HCT116 (cell line): ENCODE measurements around the gene C2CD2. TPM values are rescaled to one million over a fixed set of nuclear protein-coding genes. Genes with fewer than 3 reads are reported as not detected.

Source experiments
- ATAC-seq: fragments of 200-7000 bp; cut with Tn5 transposase; 2 replicates; pipeline ENCODE4 v1.9.1; 2020; ENCODE audit warnings: mild to moderate bottlenecking, moderate library complexity
- BruUV-seq: library from RNA; stranded (reverse); fragments of 400-500 nt; replicated peaks from 2 replicates; lab custom pipeline; 2021; lab: Mats Ljungman, UMichigan
- CTCF ChIA-PET: fragments of 300-600 bp; sonication (Branson Sonifier 250); formaldehyde crosslinking; loops from one replicate; lab custom pipeline; 2021; ENCODE audit warnings: antibody characterized with exemption; lab: Charles Lee
- POLR2A ChIA-PET: fragments of 300-600, 350-600 bp; sonication (Branson Sonifier 250); formaldehyde crosslinking; loops from one replicate; lab custom pipeline; 2021; ENCODE audit warnings: antibody characterized with exemption; lab: Charles Lee
- RAD21 ChIA-PET, 2 experiments: fragments of 300-600 bp; sonication (Branson Sonifier 250); formaldehyde crosslinking; loops; one replicate each; lab custom pipeline; 2023; ENCODE audit warnings: low total read pairs in 2 of 2; ENCODE audit not compliant: uncharacterized antibody in 2 of 2, unreplicated experiment in 2 of 2, low non-redundant PET in 1 of 2; lab: Charles Lee
- DNase-seq: peaks from one replicate; pipeline ENCODE4 v3.0.0-alpha.2; 2010; ENCODE audit warnings: low read depth, low spot score
- H2AFZ ChIP-seq: fragments of 200-600 bp; shearing (Covaris generic), sonication (generic); 2 replicates; pipeline ENCODE4 v1.6.1; 2017; ENCODE audit warnings: low read depth, mixed run types, mixed read lengths, antibody characterized with exemption, low read length; ENCODE audit not compliant: poor library complexity, severe bottlenecking
- H3K27ac ChIP-seq: 2 replicates; pipeline ENCODE4 v1.5.1; 2012; ENCODE audit warnings: low read depth, low read length
- H3K27me3 ChIP-seq: fragments of 200-600 bp; sonication (generic); 2 replicates; pipeline ENCODE4 v1.6.1; 2016; ENCODE audit warnings: mixed run types, low read length, mixed read lengths; ENCODE audit not compliant: insufficient read depth
- H3K36me3 ChIP-seq, 2 experiments: fragments of 200-500 bp in 1 of 2; fragments of 200-600 bp in 1 of 2; sonication (Bioruptor generic) in 1 of 2; sonication (generic) in 1 of 2; 2 replicates each; pipeline versions ENCODE4 v1.5.1 to v1.6.1; 2014 to 2016; ENCODE audit warnings: low read length in 2 of 2, inconsistent platforms in 1 of 2, mixed read lengths in 1 of 2, mixed run types in 1 of 2; ENCODE audit not compliant: insufficient read depth in 2 of 2, control insufficient read depth in 1 of 2
- H3K4me1 ChIP-seq, 2 experiments: fragments of 200-600 bp in 1 of 2; sonication (generic) in 1 of 2; 2 replicates each; pipeline versions ENCODE4 v1.5.1 to v1.6.1; 2012 to 2017; ENCODE audit warnings: low read length in 2 of 2, inconsistent platforms in 1 of 2, mild to moderate bottlenecking in 1 of 2, mixed read lengths in 1 of 2, mixed run types in 1 of 2, moderate library complexity in 1 of 2; ENCODE audit not compliant: insufficient read depth in 2 of 2, control insufficient read depth in 1 of 2
- H3K4me2 ChIP-seq: fragments of 200-600 bp; sonication (generic); 2 replicates; pipeline ENCODE4 v1.6.1; 2017; ENCODE audit warnings: mixed run types, low read length, mixed read lengths
- H3K4me3 ChIP-seq, 2 experiments: fragments of 200-600 bp in 1 of 2; sonication (generic) in 1 of 2; replicated peaks in 1 of 2; 2 replicates each; pipeline ENCODE4 v1.5.1; 2011 to 2016; ENCODE audit warnings: low read length in 2 of 2, control low read depth in 1 of 2, low read depth in 1 of 2, mild to moderate bottlenecking in 1 of 2, mixed read lengths in 1 of 2, mixed run types in 1 of 2
- H3K79me2 ChIP-seq: fragments of 200-600 bp; sonication (generic); 2 replicates; pipeline ENCODE4 v1.6.1; 2017; ENCODE audit warnings: mild to moderate bottlenecking, mixed run types, low read length, moderate library complexity, mixed read lengths; ENCODE audit not compliant: insufficient read depth
- H3K9ac ChIP-seq: fragments of 200-600 bp; sonication (generic); 2 replicates; pipeline ENCODE4 v1.6.1; 2016; ENCODE audit warnings: low read length, mixed read lengths
- H3K9me2 ChIP-seq: fragments of 200-600 bp; sonication (generic), shearing (Covaris generic); 2 replicates; pipeline ENCODE4 v1.6.1; 2017; ENCODE audit warnings: mixed run types, mild to moderate bottlenecking, moderate library complexity; ENCODE audit not compliant: insufficient read depth
- H3K9me3 ChIP-seq, 2 experiments: fragments of 200-500 bp in 1 of 2; fragments of 200-600 bp in 1 of 2; sonication (Bioruptor generic) in 1 of 2; sonication (generic) in 1 of 2; 2 replicates each; pipeline ENCODE4 v1.6.1; 2014 to 2017; ENCODE audit warnings: low read length in 2 of 2, mixed read lengths in 2 of 2, inconsistent platforms in 1 of 2, low read depth in 1 of 2, mild to moderate bottlenecking in 1 of 2, mixed run types in 1 of 2, moderate library complexity in 1 of 2; ENCODE audit not compliant: control insufficient read depth in 1 of 2, insufficient read depth in 1 of 2
- H4K20me1 ChIP-seq: fragments of 200-600 bp; sonication (generic), shearing (Covaris generic); 2 replicates; pipeline ENCODE4 v1.6.1; 2017; ENCODE audit warnings: mixed run types, mild to moderate bottlenecking, moderate library complexity; ENCODE audit not compliant: insufficient read depth
- ATF3 ChIP-seq: IDR thresholded peaks from 2 replicates; pipeline ENCODE4 v1.6.1; 2012
- CBX3 ChIP-seq: IDR thresholded peaks from 2 replicates; pipeline ENCODE4 v1.6.1; 2012; ENCODE audit warnings: low read depth
- CEBPB ChIP-seq: IDR thresholded peaks from 2 replicates; pipeline ENCODE4 v1.6.1; 2012; ENCODE audit warnings: low read depth
- EZH2 ChIP-seq: fragments of 200-600 bp; sonication (generic); IDR thresholded peaks from 2 replicates; pipeline ENCODE4 v1.6.1; 2017; ENCODE audit warnings: antibody characterized with exemption, mixed run types
- FOSL1 ChIP-seq: IDR thresholded peaks from 2 replicates; pipeline ENCODE4 v1.6.1; 2012; ENCODE audit warnings: low read depth
- JUND ChIP-seq: IDR thresholded peaks from 2 replicates; pipeline ENCODE4 v1.6.1; 2012
- POLR2AphosphoS5 ChIP-seq: IDR thresholded peaks from 2 replicates; pipeline ENCODE4 v1.6.1; 2011; ENCODE audit warnings: mild to moderate bottlenecking, low read depth, low read length, moderate library complexity
- RAD21 ChIP-seq: IDR thresholded peaks from 2 replicates; pipeline ENCODE4 v1.6.1; 2012; ENCODE audit warnings: low read depth, mild to moderate bottlenecking
- REST ChIP-seq: IDR thresholded peaks from 2 replicates; pipeline ENCODE4 v1.6.1; 2012; ENCODE audit warnings: low read depth
- SIN3A ChIP-seq: IDR thresholded peaks from 2 replicates; pipeline ENCODE4 v1.6.1; 2012; ENCODE audit warnings: low read depth
- SP1 ChIP-seq: IDR thresholded peaks from 2 replicates; pipeline ENCODE4 v1.6.1; 2012; ENCODE audit warnings: low read depth
- SRF ChIP-seq: IDR thresholded peaks from 2 replicates; pipeline ENCODE4 v1.6.1; 2012; ENCODE audit warnings: low read depth
- TCF7L2 ChIP-seq: IDR thresholded peaks from 2 replicates; pipeline ENCODE4 v1.7.0; 2011; ENCODE audit warnings: borderline replicate concordance, inconsistent platforms; ENCODE audit not compliant: insufficient read depth, insufficient read length; ENCODE audit errors: extremely low read depth
- YY1 ChIP-seq: IDR thresholded peaks from 2 replicates; pipeline ENCODE4 v1.6.1; 2011; ENCODE audit warnings: low read length, low read depth, moderate library complexity, mild to moderate bottlenecking; ENCODE audit not compliant: insufficient replicate concordance; ENCODE audit errors: extremely low read depth
- intact Hi-C: fragments of 100-400 bp; cut with micrococcal nuclease; formaldehyde crosslinking; loops from 2 replicates; pipeline ENCODE4 v1.10.0; 2022
- total RNA-seq: library from RNA; stranded (reverse); gene quantifications from one replicate; pipeline ENCODE4 v1.2.1, GENCODE V29; 2021; ENCODE audit not compliant: unreplicated experiment

The C2CD2 gene
- total RNA-seq, 1 experiment from 2014 or later: 22.0 TPM

- RAD21 ChIA-PET: no interaction called here
- CTCF ChIA-PET: no interaction called here
- no peak overlapping the region for H3K27ac ChIP-seq
- H3K4me1 ChIP-seq: no peaks in the 10 kb centered on the region
- H3K36me3 ChIP-seq: no peaks in the 10 kb centered on the region; a peak in 2 of 4 replicates
- ATAC-seq (no peak), DNase-seq (no peak)
- intact Hi-C loops: no loop called here
- no peak overlapping the region for H3K9ac ChIP-seq
- no peak overlapping the region for H3K4me2 ChIP-seq
- BruUV-seq: no TSS peak
- TF ChIP-seq EZH2 (no peak), YY1 (no peak), SIN3A (no peak), RAD21 (no peak), JUND (no peak), CEBPB (no peak), SP1 (no peak), TCF7L2 (no peak), SRF (no peak), FOSL1 (no peak), ATF3 (no peak), POLR2AphosphoS5 (no peak), CBX3 (no peak), REST (no peak)
- POLR2A ChIA-PET: no interaction called here
- no peaks in the 10 kb centered on the region for H3K27me3 ChIP-seq
- no peaks in the 10 kb centered on the region for H3K9me2 ChIP-seq
- peaks cover 54% of the 10 kb centered on the region for H3K79me2 ChIP-seq
- no peaks in the 10 kb centered on the region for H3K9me3 ChIP-seq
- H4K20me1 ChIP-seq: no peaks in the 10 kb centered on the region
- no peak overlapping the region for H3K4me3 ChIP-seq
- no peak overlapping the region for H2AFZ ChIP-seq
These were observed 10.0 kb downstream of the C2CD2 start for GRCh38 chr21:41943851-41944250.
